Measurements from ENCODE around the gene MTG2. TPM values are rescaled to one million over a fixed set of nuclear protein-coding genes. Genes with fewer than 3 reads are reported as not detected.

MTG2 gene
- total RNA-seq, 6 experiments from 2014 or later = 27.0 to 45.6 (median 31.8) TPM

DNA sequence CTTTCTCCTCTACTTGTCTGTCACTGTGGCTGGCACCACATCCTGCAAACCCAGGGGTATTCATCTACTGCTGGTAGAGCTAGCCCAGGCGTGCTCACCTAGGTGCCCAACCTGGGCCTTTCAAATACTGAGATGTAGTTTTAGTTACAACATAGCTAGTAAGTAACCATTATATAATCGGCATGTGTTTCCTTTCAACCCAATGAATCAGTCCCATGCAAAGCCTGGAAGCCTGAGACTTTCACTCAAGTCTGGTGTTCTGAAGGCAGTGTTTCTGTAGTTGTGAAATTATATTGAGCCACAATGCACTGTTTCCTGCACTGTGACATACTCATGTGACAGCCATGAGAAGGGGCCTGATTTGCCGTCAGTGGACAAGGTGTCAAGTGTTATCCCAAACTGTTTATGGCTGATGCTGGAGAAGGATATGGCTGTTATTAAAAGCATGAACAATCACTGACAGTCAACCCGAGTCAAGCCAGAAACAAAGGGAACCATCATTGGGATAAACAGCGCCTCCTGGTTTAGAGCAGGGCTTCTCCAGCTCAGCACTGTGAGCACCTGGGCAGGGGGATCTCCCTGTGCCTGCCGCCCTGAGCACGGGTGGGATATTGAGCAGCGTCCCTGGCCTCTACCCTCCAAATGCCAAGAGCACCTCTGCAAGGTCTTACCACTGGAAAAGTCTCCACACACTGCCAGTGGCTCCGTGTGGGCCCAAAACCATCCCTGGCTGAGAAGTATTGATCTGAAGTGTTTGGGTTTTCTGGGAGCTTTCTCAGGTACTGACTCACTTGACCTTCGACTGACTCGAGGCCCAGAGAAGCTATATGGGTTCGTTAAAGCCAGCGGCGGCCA lies 41.2 kb upstream of the MTG2 start:
- peaks cover 0 to 34% (median 20%) of the 10 kb centered on the region in 4 donors for H3K4me1 ChIP-seq
- peak overlapping the region; percentile 76 to 100 (median 87) for H3K27ac ChIP-seq
- no peaks in the 10 kb centered on the region for H3K27me3 ChIP-seq
- H3K4me3 ChIP-seq = peak overlapping the region; percentile 72 to 86 (median 81)
- peaks cover 14 to 43% (median 31%) of the 10 kb centered on the region in 4 donors for H3K36me3 ChIP-seq
- intact Hi-C loops (cut with DNase I) = no loop called here
- WGBS (ENCODE audit: insufficient coverage, low coverage, low lambda C conversion rate, missing lambda C conversion rate) = 5% methylated on average over 11 of the region's 14 CpGs
- TF ChIP-seq, protein P1, sequence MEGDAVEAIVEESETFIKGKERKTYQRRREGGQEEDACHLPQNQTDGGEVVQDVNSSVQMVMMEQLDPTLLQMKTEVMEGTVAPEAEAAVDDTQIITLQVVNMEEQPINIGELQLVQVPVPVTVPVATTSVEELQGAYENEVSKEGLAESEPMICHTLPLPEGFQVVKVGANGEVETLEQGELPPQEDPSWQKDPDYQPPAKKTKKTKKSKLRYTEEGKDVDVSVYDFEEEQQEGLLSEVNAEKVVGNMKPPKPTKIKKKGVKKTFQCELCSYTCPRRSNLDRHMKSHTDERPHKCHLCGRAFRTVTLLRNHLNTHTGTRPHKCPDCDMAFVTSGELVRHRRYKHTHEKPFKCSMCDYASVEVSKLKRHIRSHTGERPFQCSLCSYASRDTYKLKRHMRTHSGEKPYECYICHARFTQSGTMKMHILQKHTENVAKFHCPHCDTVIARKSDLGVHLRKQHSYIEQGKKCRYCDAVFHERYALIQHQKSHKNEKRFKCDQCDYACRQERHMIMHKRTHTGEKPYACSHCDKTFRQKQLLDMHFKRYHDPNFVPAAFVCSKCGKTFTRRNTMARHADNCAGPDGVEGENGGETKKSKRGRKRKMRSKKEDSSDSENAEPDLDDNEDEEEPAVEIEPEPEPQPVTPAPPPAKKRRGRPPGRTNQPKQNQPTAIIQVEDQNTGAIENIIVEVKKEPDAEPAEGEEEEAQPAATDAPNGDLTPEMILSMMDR (IDR thresholded peaks at IDR 0.05) = peak in 3 of 4 donors; percentile 4 to 15 (median 13)
- no peak for TF ChIP-seq POLR2A (IDR thresholded peaks at IDR 0.05)
- peak in 3 of 4 donors; percentile 0 to 11 (median 2) for ATAC-seq
- DNase-seq = no peak
- no peaks in the 10 kb centered on the region for H3K9me3 ChIP-seq

DNA sequence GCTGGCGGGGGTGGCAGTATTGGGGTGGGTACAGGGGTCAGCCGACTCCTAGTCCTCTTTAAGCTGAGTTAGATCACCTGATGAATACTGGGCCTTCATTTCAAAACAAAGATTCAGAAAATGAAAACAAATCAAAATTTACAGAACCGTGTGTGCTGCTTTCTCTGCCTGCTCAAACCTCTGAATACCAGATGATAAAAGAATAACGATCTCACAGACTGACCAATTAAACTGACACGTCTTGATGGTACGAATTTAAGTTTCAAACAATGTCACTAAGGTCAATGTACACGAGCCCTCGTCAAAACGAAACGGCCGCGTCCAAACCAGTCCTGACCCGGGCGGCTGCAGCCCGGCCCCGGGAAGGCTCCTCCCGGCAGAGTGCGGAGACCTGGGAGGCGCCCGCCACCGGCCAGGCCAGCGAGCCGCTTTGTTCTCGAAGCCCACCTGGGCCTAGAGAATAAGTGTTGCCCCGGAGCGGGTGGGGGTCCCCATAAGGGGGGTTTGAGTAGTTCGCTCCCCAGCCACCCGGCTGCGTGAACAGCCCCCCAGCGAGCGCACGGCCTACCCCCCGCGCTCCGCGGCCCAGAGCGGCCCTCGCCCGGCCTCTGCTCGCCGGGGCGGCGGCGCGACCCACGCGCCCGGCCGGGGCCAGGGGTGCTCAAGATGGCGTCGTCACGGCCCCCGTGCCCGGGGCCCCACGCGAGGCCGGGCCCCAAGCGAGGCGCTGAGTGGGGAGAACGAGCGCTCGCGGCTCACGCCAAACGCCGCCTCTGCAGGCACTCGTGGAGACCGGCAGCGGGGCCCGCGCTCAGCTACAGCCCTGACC lies 40.4 kb upstream of the MTG2 start:
- DNase-seq = peak in 1 of 3 donors; percentile 46
- peak overlapping the region; percentile 76 to 100 (median 87) for H3K27ac ChIP-seq
- peaks cover 0 to 42% (median 24%) of the 10 kb centered on the region in 4 donors for H3K4me1 ChIP-seq
- TF ChIP-seq, protein P1 (IDR thresholded peaks at IDR 0.05) = no peak
- TF ChIP-seq POLR2A (IDR thresholded peaks at IDR 0.05) = no peak
- H3K4me3 ChIP-seq = peak overlapping the region; percentile 72 to 86 (median 81)
- WGBS (ENCODE audit: insufficient coverage, low coverage, low lambda C conversion rate, missing lambda C conversion rate) = 0% methylated on average over 16 of the region's 71 CpGs
- H3K27me3 ChIP-seq = no peaks in the 10 kb centered on the region
- peak in 1 of 4 donors; percentile 1 for ATAC-seq
- intact Hi-C loops (cut with DNase I) = no loop called here
- H3K9me3 ChIP-seq = no peaks in the 10 kb centered on the region
- H3K36me3 ChIP-seq = peaks cover 14 to 34% (median 28%) of the 10 kb centered on the region in 4 donors

DNA sequence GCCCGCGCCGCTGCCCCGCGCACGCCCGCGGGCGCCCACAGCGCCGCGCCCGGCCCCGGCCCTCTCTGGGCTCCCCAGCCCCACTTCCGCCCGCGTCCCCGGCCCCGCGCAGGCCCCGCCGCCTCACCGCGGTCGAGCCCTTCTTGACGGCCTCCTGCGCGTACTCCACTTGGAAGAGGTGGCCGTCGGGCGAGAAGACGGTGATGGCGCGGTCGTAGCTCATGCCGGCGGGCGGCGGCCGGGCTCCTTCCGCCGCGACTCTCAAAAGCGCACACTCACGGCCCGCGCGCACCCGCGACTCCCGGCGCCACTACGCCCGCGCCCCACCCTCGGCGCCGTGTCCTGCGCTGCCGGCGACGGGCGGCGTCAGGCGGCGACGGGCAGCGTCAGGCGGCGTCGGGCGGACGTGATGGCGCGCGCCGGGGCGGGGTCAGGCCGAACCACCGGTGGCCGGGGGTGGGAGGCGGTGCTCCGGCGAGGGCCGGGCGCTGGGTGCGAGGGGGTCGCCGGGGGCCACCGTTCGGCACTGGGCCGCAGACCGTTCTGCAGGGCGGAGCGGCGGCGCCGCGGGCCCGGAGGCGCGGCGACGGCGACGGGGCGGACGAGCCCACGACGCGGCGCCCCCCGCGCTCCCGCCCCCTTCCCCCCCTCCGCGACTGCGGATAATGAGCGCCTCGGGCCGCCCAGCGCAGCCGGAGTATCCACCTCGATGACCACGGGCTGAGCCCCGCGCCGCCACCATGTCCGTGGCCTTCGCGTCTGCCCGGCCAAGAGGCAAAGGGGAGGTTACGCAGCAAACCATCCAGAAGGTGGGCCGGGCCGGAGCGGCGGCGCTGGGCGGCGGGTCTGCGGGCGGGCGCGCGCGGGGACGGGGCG lies 39.5 kb upstream of the MTG2 start, which contains the start of the genes PSMA7 and SS18L1:
Gene PSMA7, minus strand, starts transcription at position 314 of the 876 bp plus-strand sequence. Its CDS starts 91 bp downstream, at position 223.
Gene SS18L1, plus strand, starts transcription at position 689 of the 876 bp plus-strand sequence. Its CDS starts 52 bp downstream, at position 741.
- intact Hi-C loops (cut with DNase I) = no loop called here
- peak; percentile 72 to 79 (median 76) for ATAC-seq

More for the DNA sequence above, 39.5 kb upstream of the MTG2 start, which contains the start of the genes PSMA7 and SS18L1:
- Histone ChIP-seq H3K27ac (peak within 1 kb of the TSS; percentile 76 to 100 (median 87)), H3K9me3 (no peaks in the 10 kb centered on the region), H3K4me3 (peak within 1 kb of the TSS; percentile 72 to 86 (median 81)), H3K4me1 (peaks cover 0 to 48% (median 27%) of the 10 kb centered on the region in 4 donors), H3K27me3 (no peaks in the 10 kb centered on the region), H3K36me3 (peaks cover 10 to 26% (median 21%) of the 10 kb centered on the region in 4 donors)
- TF ChIP-seq, protein P1 (IDR thresholded peaks at IDR 0.05) = no peak
- peak; percentile 98 for TF ChIP-seq POLR2A (IDR thresholded peaks at IDR 0.05)
- peak; percentile 91 for DNase-seq
- 1% methylated on average over 19 of the region's 148 CpGs for WGBS (ENCODE audit: insufficient coverage, low coverage, low lambda C conversion rate, missing lambda C conversion rate)
